ENCODE data around the gene CABLES1.

DNA sequence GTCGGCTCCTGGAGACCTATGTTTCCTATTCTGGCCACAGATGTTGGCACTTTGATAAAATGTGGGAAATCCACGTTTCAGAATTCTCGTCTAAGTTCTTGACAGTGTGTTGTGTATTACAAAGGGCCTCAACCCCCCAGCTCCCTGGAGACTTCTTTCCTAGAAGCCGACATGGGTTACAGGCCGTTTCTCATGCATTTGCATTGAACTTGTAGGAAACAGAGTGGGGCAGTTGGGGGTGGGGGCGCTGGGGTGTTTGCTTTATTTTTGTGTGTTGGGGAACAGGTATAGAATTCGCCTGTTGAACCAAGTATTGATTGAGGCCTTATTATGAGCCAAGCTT is 104.0 kb downstream of the CABLES1 start:
- TF ChIP-seq, protein P1, sequence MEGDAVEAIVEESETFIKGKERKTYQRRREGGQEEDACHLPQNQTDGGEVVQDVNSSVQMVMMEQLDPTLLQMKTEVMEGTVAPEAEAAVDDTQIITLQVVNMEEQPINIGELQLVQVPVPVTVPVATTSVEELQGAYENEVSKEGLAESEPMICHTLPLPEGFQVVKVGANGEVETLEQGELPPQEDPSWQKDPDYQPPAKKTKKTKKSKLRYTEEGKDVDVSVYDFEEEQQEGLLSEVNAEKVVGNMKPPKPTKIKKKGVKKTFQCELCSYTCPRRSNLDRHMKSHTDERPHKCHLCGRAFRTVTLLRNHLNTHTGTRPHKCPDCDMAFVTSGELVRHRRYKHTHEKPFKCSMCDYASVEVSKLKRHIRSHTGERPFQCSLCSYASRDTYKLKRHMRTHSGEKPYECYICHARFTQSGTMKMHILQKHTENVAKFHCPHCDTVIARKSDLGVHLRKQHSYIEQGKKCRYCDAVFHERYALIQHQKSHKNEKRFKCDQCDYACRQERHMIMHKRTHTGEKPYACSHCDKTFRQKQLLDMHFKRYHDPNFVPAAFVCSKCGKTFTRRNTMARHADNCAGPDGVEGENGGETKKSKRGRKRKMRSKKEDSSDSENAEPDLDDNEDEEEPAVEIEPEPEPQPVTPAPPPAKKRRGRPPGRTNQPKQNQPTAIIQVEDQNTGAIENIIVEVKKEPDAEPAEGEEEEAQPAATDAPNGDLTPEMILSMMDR (tag by site-specific recombination; IDR thresholded peaks at IDR 0.05), result no peak
- TF ChIP-seq, protein P2, sequence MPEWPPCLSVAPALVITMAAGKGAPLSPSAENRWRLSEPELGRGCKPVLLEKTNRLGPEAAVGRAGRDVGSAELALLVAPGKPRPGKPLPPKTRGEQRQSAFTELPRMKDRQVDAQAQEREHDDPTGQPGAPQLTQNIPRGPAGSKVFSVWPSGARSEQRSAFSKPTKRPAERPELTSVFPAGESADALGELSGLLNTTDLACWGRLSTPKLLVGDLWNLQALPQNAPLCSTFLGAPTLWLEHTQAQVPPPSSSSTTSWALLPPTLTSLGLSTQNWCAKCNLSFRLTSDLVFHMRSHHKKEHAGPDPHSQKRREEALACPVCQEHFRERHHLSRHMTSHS (tag by site-specific recombination; IDR thresholded peaks at IDR 0.05), result no peak
- TF ChIP-seq GFI1B (tag by site-specific recombination; IDR thresholded peaks at IDR 0.05) (no peak), ZNF133 (tag by site-specific recombination; IDR thresholded peaks at IDR 0.05) (no peak), ZNF311 (tag by site-specific recombination; IDR thresholded peaks at IDR 0.05; ENCODE audit: borderline replicate concordance) (no peak), YY1 (tag by site-specific recombination; IDR thresholded peaks at IDR 0.05) (no peak), ZNF302 (tag by site-specific recombination; IDR thresholded peaks at IDR 0.05; ENCODE audit: low read depth) (no peak), ZNF416 (tag by site-specific recombination; IDR thresholded peaks at IDR 0.05) (no peak), ZEB2 (tag by site-specific recombination; IDR thresholded peaks at IDR 0.05) (no peak), ZNF654 (tag by site-specific recombination; IDR thresholded peaks at IDR 0.05; ENCODE audit: low read depth) (no peak), ZNF701 (tag by site-specific recombination; IDR thresholded peaks at IDR 0.05) (no peak)
- TF ChIP-seq, protein P3, sequence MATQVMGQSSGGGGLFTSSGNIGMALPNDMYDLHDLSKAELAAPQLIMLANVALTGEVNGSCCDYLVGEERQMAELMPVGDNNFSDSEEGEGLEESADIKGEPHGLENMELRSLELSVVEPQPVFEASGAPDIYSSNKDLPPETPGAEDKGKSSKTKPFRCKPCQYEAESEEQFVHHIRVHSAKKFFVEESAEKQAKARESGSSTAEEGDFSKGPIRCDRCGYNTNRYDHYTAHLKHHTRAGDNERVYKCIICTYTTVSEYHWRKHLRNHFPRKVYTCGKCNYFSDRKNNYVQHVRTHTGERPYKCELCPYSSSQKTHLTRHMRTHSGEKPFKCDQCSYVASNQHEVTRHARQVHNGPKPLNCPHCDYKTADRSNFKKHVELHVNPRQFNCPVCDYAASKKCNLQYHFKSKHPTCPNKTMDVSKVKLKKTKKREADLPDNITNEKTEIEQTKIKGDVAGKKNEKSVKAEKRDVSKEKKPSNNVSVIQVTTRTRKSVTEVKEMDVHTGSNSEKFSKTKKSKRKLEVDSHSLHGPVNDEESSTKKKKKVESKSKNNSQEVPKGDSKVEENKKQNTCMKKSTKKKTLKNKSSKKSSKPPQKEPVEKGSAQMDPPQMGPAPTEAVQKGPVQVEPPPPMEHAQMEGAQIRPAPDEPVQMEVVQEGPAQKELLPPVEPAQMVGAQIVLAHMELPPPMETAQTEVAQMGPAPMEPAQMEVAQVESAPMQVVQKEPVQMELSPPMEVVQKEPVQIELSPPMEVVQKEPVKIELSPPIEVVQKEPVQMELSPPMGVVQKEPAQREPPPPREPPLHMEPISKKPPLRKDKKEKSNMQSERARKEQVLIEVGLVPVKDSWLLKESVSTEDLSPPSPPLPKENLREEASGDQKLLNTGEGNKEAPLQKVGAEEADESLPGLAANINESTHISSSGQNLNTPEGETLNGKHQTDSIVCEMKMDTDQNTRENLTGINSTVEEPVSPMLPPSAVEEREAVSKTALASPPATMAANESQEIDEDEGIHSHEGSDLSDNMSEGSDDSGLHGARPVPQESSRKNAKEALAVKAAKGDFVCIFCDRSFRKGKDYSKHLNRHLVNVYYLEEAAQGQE (tag by site-specific recombination; IDR thresholded peaks at IDR 0.05), result no peak
- TF ChIP-seq, protein P4, sequence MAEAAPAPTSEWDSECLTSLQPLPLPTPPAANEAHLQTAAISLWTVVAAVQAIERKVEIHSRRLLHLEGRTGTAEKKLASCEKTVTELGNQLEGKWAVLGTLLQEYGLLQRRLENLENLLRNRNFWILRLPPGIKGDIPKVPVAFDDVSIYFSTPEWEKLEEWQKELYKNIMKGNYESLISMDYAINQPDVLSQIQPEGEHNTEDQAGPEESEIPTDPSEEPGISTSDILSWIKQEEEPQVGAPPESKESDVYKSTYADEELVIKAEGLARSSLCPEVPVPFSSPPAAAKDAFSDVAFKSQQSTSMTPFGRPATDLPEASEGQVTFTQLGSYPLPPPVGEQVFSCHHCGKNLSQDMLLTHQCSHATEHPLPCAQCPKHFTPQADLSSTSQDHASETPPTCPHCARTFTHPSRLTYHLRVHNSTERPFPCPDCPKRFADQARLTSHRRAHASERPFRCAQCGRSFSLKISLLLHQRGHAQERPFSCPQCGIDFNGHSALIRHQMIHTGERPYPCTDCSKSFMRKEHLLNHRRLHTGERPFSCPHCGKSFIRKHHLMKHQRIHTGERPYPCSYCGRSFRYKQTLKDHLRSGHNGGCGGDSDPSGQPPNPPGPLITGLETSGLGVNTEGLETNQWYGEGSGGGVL (tag by site-specific recombination; IDR thresholded peaks at IDR 0.05), result no peak
- TF ChIP-seq, protein P5, sequence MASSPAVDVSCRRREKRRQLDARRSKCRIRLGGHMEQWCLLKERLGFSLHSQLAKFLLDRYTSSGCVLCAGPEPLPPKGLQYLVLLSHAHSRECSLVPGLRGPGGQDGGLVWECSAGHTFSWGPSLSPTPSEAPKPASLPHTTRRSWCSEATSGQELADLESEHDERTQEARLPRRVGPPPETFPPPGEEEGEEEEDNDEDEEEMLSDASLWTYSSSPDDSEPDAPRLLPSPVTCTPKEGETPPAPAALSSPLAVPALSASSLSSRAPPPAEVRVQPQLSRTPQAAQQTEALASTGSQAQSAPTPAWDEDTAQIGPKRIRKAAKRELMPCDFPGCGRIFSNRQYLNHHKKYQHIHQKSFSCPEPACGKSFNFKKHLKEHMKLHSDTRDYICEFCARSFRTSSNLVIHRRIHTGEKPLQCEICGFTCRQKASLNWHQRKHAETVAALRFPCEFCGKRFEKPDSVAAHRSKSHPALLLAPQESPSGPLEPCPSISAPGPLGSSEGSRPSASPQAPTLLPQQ (tag by site-specific recombination; IDR thresholded peaks at IDR 0.05), result no peak
